Erythroblast (primary cell): ENCODE data around the gene NKAP.
"Not testable (repeated sequence)": the region's sequence is repeated elsewhere in the genome, so short reads cannot be mapped to it uniquely, and the experiment has no call there.

Source experiments
- DNase-seq, 2 experiments: peaks; one replicate each; lab custom pipeline; 2025; lab: John Stamatoyannopoulos, UW
- GATA1 ChIP-seq: IDR thresholded peaks from 2 replicates; pipeline ENCODE4 v1.6.1; 2011; ENCODE audit warnings: low read depth, mild to moderate bottlenecking, control low read depth, low read length, moderate library complexity
- POLR2A ChIP-seq: IDR thresholded peaks from 2 replicates; pipeline ENCODE4 v1.6.1; 2011; ENCODE audit warnings: mild to moderate bottlenecking, low read length

NKAP gene

DNA sequence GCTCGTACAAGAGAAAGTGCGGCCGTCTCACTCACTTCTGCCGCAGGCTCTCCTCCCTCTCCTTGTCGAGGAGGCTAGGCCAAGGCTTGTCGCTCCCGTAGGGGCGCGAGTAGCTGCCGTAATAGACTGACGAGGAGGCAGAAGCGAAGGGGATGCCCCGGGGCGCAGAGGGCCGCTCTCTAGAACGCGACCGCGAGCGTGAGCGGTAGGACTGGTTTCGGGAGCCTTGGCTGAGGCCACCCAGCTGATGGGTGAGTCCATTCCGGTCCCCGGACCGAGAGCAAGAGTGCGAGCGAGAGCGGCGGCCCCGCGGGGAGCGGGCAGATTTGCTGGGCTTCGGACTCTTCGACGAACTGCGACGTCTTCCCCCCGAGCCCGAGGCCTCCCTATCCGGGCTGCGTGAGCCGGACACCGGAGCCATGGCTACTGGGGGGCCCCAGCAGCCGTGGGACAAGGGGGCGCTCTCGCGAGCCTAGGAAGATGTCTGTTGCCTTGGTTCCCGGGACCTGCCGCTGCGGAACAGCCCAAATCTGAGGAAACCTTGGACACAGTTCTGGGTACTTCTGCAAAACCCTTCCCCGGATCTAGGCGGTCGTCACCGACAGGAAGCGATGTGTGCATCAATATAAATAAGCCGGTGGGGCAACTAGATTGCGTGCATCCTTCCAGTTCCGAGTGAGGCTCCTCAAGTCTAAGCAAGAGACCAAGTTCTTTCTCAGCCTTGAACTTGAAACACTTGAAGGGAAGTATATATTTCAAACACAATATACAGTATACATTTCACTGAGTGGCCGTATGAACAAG is at the start of gene NKAP:
NKAP (minus strand) TSS at position 567 of the 804 bp plus-strand sequence; CDS start at position 421, 146 bp downstream.
- TF ChIP-seq GATA1: no peak
- peak; percentile 69 for TF ChIP-seq POLR2A
- DNase-seq: peak; percentile 93 to 94

DNA sequence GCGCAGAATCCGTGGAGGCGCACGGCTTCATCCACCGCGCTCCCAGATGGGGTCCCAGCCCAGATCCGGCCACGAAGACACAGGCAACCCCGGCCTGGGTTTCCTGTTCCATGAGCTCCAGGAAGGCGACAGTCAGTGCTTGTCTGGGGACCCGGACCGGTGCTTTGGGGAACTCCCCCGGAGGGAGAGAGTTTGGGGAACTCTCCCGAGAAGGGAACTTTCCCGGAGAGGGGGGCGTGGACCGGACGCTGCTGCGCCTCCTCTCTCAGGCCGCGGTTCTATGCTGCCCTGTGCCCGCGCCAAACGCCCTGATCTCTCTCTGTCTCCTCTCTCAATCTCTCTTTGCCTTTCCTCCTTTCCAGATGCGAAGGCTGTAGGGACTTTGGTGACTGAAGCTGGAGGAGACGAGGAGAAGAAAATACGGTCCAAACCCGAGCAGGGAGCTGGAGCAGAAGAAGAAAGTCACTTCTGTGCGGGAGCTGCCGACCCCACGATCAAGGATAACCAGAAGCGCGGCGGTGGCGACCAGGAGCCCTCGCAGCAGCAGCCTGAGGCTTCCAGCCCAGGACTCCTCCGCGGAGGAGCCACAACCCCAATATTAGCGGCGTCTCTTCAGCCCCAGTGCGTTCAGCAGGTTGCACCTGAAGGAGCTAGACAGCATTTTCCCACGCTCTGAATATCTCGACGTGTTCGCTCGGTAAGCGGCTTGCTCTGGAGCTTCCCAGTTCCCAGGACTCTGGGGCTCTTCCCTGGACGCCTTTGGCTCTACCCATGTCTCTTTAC is 47.6 kb upstream of the NKAP start:
- TF ChIP-seq POLR2A: no peak
- no peak for TF ChIP-seq GATA1
- peak in 1 of 2 experiments; percentile 1 for DNase-seq

- no peak for DNase-seq
- TF ChIP-seq POLR2A: no peak
- no peak for TF ChIP-seq GATA1
These were observed 47.0 kb upstream of the NKAP start for GRCh38 chrX:119990556-119991004.

DNA sequence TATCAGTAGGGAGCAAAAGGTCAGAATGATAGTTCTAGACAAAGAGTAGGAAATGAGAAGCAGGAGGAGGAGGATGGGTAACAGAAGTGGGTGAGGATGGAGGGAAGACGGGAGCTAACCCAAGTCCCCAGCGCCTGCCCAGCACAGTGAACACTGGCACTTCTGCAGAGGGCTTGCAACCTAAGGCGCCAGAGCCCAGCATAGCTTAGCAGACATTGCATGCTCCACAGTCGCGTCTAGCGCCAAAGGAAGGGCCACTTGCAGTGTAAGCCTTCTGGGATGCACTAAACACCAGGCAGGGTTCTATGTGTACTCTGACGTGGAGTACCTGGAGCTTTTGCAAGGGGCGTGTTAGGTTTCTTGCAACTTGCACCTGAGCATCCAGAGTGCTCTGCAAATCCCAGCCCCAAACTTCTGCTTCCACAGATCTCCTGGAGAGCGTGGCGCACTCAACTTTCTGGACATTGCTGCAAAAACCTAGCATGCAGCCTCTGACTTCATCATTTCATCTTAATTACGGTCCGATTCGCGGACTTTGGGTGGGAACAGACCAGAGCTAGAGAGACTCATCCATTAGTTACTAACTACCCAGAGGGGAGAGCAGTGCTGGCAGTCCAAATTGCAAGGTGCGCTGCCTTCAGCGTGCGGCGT is 46.5 kb upstream of the NKAP start:
- TF ChIP-seq GATA1 (no peak), POLR2A (no peak)
- no peak for DNase-seq

DNA sequence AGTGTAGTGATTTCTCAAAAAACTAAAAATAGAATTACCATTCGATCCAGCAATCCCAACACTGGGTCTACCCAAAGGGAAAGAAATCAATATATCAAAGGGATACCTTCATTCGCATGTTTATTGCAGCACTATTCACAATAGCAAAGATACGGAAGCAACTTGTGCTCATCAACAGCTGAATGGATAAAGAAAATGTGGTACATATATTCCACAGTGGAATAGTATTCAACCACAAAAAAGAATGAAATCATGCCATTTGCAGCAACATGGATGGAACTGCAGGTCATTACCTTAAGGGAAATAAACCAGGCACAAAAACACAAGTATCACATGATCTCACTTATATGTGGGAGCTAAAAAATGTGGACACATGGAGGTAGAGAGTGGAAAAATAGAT is 42.7 kb upstream of the NKAP start:
- TF ChIP-seq GATA1 (no peak), POLR2A (no peak)
- no peak for DNase-seq

DNA sequence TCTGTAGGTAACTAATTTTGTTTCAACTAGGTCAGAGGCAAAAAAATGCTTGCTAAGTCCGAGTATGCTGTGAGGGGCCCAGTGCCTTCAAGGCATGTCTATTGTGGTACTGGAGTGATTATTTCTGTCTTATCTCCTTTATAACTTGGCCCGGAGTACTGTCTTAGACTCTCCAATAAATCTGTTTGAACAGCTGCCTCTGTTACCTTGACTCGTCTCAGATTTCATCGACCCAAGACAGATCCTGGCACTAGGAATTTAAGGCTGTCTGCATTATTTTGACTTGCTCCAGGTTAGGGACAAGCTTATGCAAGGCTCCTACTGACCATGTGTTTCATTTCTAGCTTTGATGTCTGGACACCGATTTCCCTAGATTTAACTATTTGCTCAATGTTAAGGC is 41.1 kb upstream of the NKAP start:
- no peak for DNase-seq
- TF ChIP-seq POLR2A (no peak), GATA1 (no peak)

DNA sequence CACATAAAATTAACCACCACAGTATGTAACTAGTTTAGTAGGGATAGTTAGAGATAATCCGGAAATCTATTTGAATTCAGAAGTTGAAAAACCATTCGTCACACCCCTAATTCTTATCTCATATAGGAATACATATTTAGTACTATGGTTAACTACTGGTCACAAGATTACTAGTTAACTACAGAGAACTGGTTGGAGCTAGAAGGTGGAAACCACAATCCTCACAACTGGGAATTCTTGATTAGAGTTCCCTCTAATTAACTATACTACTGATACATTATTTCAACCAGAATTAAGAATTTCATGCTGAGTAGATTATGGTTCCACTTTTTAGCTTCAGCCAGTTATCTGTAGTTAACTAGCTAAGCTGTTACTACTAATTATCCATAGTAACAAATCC is 39.9 kb upstream of the NKAP start:
- TF ChIP-seq POLR2A: no peak
- no peak for TF ChIP-seq GATA1
- DNase-seq: no peak

- DNase-seq: no peak
- no peak for TF ChIP-seq POLR2A
- TF ChIP-seq GATA1: no peak
These were observed 38.6 kb upstream of the NKAP start for GRCh38 chrX:119982145-119982544.

GRCh38 chrX:119981286-119982070 is 37.9 kb upstream of the NKAP start:
- TF ChIP-seq GATA1 (no peak), POLR2A (no peak)
- peak; percentile 60 to 71 for DNase-seq

GRCh38 chrX:119977172-119977571 is 33.6 kb upstream of the NKAP start:
- DNase-seq: not testable (repeated sequence)

- TF ChIP-seq POLR2A (no peak), GATA1 (no peak)
- no peak for DNase-seq
These were observed 27.6 kb upstream of the NKAP start for GRCh38 chrX:119971184-119971583.

- no peak for TF ChIP-seq GATA1
- no peak for TF ChIP-seq POLR2A
- no peak for DNase-seq
These were observed 27.0 kb upstream of the NKAP start for GRCh38 chrX:119970574-119970973.

- not testable (repeated sequence) for DNase-seq
These were observed 23.3 kb upstream of the NKAP start for GRCh38 chrX:119966837-119967236.

- DNase-seq: no peak
- no peak for TF ChIP-seq GATA1
- no peak for TF ChIP-seq POLR2A
These were observed 17.1 kb upstream of the NKAP start for GRCh38 chrX:119960625-119961024.

DNA sequence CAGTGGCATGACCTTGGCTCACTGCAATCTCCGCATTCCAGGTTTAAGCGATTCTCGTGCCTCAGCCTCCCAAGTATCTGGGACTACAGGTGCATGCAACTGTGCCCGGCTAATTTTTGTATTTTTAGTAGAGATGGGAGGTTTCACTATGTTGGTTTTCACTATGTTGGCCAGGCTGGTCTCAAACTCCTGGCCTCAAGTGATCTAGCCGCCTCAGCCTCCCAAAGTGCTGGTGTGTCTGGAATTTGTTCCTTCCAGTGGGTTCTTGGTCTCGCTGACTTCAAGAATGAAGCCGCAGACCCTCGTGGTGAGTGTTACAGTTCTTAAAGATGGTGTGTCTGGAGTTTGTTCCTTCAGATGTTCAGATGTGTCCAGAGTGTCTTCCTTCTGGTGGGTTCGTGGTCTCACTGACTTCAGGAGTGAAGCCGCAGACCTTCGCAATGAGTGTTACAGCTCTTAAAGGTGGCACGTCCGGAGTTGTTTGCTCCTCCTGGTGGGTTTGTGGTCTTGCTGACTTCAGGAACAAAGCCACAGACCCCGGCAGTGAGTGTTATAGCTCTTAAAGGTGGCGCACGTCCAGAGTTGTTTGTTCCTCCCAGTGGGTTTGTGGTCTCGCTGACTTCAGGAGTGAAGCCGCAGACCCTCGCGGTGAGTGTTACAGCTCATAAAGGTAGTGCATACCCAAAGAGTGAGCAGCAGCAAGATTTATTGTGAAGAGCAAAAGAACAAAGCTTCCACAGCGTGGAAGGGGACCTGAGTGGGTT is 12.4 kb upstream of the NKAP start:
- DNase-seq: not testable (repeated sequence)
